Right ventricle myocardium inferior (tissue), 1 donor: Measurements from ENCODE around the gene CXCL17. TPM values are rescaled to one million over a fixed set of nuclear protein-coding genes. Genes with fewer than 3 reads are reported as not detected.
A peak's percentile ranks its signal among the peaks of the same experiment; 100 is the strongest.

Experiments used
- ATAC-seq: fragments of 200-7000 bp; cut with Tn5 transposase; one replicate; pipeline ENCODE4 v1.9.1; 2020; ENCODE audit warnings: mild to moderate bottlenecking, moderate library complexity
- DNase-seq: peaks from one replicate; pipeline ENCODE4 v3.0.0; 2021; ENCODE audit errors: missing footprints
- intact Hi-C: fragments of 100-400 bp; cut with DNase I; formaldehyde crosslinking; loops from one replicate; pipeline ENCODE4 v1.11.0; 2022
- total RNA-seq: library from RNA; stranded (reverse); fragmentation: NEBNext Ultra II Directional; extraction: Animal tissue kit (Norgen Biotek cat#: 25700); gene quantifications from one replicate; pipeline ENCODE4 v1.2.1, GENCODE V29; 2021
- donor health status: DM: no; HTN: yes; CAD: no; lungs with severe emphysema.

CXCL17 gene
- total RNA-seq, 1 donor from 2014 or later: not detected

- DNase-seq: no peak
- intact Hi-C loops: loop anchor here (5.0 kb wide), 2 partner anchors 34 to 189 kb away; partner anchors contain the start of gene GSK3A
- no peak for ATAC-seq
These were observed 11.3 kb downstream of the CXCL17 start for GRCh38 chr19:42431486-42431885.

- intact Hi-C loops: no loop called here
- no peak for ATAC-seq
- no peak for DNase-seq
These were observed 14.1 kb downstream of the CXCL17 start for GRCh38 chr19:42428676-42429075.

DNA sequence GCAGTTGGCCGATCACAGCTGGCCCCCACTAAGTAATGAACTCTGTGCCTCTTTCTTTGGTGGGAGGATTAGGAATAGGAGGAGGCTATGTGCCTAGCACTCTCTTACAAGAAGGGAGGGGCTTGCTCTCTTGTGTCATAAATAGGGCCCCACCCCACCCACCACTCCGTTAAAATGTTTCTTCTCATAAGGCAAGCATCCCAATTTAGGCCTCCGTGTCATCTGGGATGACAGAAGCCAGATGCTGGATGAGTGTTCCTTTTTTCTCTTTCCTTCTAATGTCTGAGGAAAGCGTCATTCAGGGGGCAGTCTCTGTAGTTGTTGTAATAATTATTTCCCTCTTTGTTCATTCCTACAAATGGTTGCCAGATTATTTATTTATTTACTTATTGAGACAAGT is 15.4 kb downstream of the CXCL17 start, which contains the start of gene LIPE:
Gene LIPE, minus strand, starts transcription at position 76 of the 400 bp plus-strand sequence. CDS start 239 bp downstream, outside the sequence.
- DNase-seq (no peak), ATAC-seq (no peak)
- intact Hi-C loops: no loop called here

DNA sequence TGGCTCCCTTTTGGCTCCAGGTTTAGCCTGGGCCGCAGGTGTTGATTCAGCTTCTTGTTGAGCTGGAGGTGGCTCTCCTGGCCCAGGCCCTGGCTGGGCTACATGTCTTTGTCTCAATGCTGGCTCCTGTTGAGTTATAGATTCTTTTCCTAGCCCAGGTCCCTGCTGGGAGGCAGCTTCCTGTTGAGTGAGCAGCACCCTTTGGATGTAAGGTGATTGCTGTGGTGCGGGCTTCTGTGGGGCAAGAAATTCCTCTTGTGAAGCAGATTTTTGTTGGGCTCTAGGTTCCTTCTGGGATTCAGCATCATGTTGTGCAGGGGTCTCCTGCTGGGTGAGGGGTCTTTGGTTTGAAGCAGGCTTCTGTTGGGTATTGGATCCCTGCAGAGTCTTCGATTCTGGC is 16.1 kb downstream of the CXCL17 start:
- intact Hi-C loops: no loop called here
- DNase-seq: no peak

DNA sequence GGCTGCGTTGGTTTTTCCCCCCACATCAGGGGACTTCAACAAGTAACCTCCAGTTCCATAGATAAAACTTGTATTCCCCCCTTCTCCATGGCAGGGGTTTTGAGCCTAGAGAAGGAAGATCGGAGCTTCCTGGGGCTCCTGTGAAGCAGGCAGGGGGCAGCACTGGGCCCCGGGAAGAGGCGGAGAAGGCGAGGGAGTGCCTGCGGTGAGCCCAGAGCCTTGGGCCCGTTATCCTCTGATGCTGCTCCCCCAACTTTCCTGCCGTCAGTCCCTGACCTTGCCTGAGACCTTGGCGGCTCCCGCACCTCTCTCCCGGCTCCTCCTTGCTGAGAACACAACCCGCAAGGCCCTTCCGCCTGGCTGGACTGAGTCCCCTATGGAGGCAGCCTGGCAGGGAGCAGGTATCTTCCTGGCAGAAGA is 18.0 kb downstream of the CXCL17 start:
- intact Hi-C loops: loop anchor here (5.0 kb wide), 1 partner anchor 172 kb away; no protein-coding TSS in a partner anchor
- no peak for DNase-seq
- ATAC-seq: no peak

More for the DNA sequence above, 16.1 kb downstream of the CXCL17 start:
- no peak for ATAC-seq

DNA sequence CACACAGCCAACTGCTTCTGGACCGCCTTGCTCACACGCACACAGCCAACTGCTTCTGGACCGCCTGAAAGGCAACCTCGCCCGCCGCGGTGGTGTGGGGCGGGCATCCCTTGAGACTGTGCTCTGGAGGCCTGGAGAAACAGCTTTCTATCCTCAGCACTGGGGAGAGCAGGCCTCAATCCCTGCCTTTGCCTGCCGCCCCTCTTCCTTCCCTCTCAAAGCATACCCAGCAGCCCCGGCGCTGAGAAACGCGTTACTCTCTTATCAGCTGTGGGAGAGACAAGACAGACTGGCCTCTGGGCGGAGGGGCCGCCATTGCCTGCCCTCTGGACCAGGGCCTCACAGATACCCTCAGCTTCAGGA is 18.4 kb downstream of the CXCL17 start:
- no peak for ATAC-seq
- intact Hi-C loops: loop anchor here (5.0 kb wide), 1 partner anchor 172 kb away; no protein-coding TSS in a partner anchor
- no peak for DNase-seq

- intact Hi-C loops: loop anchor here (5.0 kb wide), 1 partner anchor 171 kb away; no protein-coding TSS in a partner anchor
- ATAC-seq (peak; percentile 91), DNase-seq (peak; percentile 92)
These were observed 19.0 kb downstream of the CXCL17 start for GRCh38 chr19:42423462-42424344.

DNA sequence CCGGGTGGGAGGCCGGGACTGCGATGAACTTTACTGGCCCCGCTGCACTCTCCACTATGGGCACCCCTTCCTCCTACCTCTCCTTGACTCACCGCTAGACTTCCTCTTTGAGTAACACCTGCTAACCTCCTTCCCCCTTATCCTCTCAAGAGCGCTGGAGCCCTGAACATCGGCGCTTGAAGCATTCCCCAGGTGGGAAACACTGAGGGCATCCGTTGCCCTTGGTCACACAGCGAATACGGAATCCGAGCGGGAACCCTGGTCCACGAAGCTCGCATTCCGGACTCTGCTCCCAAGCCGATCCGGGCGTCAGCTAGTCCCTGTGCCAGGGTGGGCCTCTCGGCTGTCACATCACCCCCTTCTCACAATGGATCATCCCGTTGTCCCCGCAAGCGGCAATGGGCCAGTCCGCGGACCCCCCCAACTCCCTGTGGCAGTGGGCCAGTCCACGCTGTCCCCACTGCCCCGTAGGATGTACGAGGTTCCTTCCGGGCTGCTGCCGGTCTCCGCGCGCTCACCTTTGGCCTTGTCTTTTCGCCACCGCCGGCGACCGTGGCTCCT is 19.8 kb downstream of the CXCL17 start:
- DNase-seq: peak; percentile 76
- peak; percentile 12 for ATAC-seq
- intact Hi-C loops: loop anchor here (5.0 kb wide), 1 partner anchor 171 kb away; no protein-coding TSS in a partner anchor

DNA sequence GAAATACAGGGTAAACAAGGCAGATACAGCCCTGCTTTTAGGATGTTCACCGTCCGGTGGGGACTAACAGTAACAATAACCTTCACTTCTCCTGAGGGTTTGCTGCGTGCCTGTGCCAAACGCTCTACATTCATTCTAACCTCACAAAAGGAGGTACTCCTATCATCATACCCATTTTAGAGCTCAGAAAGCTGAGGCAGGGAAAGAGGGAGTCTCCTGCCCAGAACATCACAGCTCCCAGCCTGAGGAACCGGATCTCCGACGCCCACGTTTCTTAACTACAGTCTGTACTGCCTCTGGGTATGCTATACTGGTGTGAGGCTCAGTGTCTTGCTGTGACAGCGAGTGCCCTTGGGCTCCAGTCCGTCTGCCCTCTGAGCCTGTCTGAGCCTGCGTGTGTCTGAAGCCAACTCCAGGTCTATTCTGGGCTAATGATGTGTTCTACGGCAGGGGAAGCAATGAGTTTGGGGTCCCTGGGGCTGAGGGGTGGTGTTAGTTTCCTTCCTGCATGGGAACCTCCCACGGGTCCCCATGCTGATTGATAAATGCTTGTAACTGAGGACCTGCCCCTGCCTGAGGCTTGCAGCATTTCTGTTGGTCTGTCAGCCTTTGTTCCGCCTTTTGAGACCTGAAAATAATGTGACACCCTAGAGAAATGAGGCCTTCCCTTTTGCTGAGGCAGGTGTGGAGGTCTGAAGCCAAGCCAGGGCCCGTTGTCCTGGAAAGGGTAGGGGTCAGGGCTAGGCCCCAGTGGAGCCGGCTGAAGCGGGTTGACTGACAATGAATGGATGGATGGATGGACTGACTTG is 20.4 kb downstream of the CXCL17 start:
- intact Hi-C loops: loop anchor here (5.0 kb wide), 1 partner anchor 170 kb away; no protein-coding TSS in a partner anchor
- ATAC-seq: peak; percentile 61
- no peak for DNase-seq

DNA sequence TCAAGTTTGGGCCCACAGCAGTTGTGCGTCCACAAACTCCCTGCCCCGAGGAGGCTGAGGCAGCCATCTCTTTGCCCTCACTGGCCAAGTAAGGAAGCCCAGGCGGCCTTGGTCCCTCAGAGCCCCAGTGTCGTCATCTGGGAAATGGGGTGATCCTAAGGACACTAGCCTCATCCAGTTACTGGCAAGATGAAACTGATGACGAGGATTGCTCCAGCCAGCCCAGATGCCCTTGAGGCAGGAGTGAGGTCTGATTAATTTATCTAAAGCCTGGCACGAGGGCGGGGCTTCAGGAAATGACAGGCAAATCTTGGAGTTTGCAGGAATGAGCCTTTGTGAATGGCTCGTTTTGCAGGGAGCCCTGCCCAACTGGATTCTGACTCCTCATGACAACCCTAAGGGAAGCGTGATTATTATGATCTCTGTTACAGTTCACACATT is 21.1 kb downstream of the CXCL17 start:
- ATAC-seq: peak; percentile 14
- intact Hi-C loops: loop anchor here (5.0 kb wide), 1 partner anchor 169 kb away; no protein-coding TSS in a partner anchor
- DNase-seq: no peak

- DNase-seq (no peak), ATAC-seq (no peak)
- intact Hi-C loops: loop anchor here (5.0 kb wide), 1 partner anchor 169 kb away; no protein-coding TSS in a partner anchor
These were observed 21.6 kb downstream of the CXCL17 start for GRCh38 chr19:42421101-42421500.

- DNase-seq: no peak
- no peak for ATAC-seq
- intact Hi-C loops: loop anchor here (5.0 kb wide), 1 partner anchor 168 kb away; no protein-coding TSS in a partner anchor
These were observed 22.6 kb downstream of the CXCL17 start for GRCh38 chr19:42420055-42420544.

- DNase-seq (no peak), ATAC-seq (peak; percentile 33)
- intact Hi-C loops: no loop called here
These were observed 23.4 kb downstream of the CXCL17 start for GRCh38 chr19:42419309-42419708.

DNA sequence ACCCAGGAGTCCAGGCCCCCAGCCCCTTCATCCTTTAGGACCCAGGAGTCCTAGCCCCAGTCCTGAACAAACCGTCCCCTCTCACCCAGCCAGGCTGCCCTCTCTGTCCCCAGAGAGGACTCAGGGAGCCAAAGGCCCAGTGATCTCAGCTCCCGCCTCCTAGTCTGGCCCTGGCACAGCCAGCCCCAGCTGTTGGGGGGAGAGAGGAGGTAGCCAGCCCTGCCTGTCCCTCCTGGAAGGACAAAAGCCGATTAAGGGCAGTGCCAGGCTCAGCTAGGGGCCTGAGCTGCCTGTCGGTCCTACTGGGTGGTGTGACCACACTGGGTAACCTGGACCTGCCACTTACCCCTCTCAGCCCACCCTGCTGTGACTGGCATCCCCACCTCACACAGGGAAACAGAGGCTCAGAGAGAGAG is 30.1 kb downstream of the CXCL17 start:
- ATAC-seq (peak; percentile 76), DNase-seq (no peak)
- intact Hi-C loops: no loop called here

DNA sequence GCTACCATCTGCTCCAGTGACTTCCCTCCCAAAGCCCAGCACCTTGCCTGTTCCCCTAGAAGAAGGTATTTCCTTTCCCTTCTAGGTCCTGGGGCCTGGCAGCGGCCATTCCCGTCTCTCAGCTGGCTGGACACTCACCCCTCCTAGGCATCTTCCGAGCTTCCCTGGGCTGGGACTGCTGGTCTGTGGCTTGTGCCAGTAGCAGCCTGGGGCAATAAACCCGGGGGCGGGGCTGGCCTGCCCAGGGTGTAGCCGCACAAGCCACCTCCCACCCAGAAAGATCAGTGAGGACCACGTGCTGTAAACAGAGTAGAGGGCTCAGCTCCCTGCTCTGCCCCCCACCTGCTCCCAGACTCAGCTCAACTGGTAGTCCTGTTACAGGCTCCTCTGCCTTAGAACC is 30.5 kb downstream of the CXCL17 start:
- intact Hi-C loops: no loop called here
- DNase-seq (no peak), ATAC-seq (peak; percentile 18)

DNA sequence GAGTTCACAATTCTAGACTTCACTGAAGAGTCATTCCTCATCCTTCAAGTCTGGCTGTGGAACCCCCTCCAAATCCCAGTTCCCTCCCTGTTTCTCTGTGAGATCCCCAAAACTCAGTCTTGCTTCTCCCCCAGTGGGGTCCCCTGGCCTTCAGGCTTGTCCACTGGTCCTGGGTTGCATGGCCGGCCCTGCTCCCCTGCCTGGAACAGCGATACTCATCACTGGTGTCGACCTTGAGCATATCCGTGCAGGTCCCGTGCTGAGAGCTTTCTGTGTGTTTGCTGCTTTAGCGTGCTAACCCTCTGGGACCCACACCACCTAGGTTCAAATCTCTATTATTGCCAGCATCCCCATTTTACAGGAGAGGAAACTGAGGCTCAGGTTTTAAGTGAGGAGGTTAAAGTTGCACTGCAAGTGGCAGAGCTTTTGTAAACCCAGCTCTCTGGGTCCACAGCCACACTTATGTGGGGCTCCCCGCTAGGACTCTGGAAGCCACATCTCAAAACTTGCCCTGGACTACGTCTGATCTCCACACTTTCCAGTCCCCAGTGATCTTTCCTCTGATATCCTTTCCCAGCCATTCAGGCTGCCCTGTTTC is 31.1 kb downstream of the CXCL17 start:
- ATAC-seq (no peak), DNase-seq (no peak)
- intact Hi-C loops: no loop called here

DNA sequence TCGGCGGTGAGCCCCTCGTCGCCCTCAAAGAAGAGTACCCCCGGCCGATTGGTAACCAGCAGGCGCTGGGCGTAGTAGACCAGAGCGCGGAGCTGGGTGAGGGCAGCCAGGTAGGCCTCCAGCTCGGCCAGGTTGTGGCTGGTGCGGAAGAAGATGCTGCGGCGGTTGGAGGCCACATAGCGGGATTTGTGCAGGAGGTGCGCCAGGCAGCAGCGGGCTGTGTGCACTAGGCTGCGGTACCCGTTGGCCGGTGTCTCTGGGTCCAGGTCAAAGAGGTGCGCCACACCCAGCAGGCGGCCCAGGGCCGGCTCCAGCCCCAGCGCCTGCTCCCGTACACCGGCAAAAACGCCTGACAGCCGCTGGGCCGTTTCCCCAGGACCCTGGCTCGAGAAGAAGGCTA is 32.4 kb downstream of the CXCL17 start:
- DNase-seq (no peak), ATAC-seq (no peak)
- intact Hi-C loops: no loop called here

DNA sequence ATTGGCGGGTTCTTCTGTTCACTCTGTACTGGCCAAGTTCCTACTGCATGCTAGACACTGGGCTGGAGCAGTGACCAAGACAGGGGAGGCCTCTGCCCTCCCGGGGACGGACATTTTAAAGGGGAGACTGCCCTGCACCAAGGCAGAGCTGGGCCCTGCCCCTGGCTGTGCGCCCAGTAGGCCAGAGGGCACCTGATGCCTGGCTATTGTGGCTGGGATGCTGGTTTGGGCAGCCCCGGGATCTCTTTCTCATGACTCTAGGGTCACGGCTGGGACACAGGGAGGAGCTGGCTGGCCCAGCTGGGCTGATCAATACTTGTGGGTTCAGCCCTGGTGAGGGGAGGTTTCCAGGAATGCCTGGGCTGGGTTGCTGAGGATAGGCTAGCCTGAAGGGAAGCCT is 33.3 kb downstream of the CXCL17 start:
- no peak for DNase-seq
- peak; percentile 51 for ATAC-seq
- intact Hi-C loops: no loop called here
